GM10248 (cell line): ENCODE measurements around the gene EIF4ENIF1.
"Not testable (repeated sequence)": the region's sequence is repeated elsewhere in the genome, so short reads cannot be mapped to it uniquely, and the experiment has no call there.

Experiments
- CTCF ChIA-PET: fragments of 300-600 bp; sonication (Branson Sonifier 250); formaldehyde crosslinking; extraction: SDS; loops from one replicate; lab custom pipeline; 2021; ENCODE audit warnings: antibody characterized with exemption; lab: Yijun Ruan, JAX
- POLR2A ChIA-PET: fragments of 350-650 bp; sonication (Branson Sonifier 250); formaldehyde crosslinking; extraction: SDS; loops from one replicate; lab custom pipeline; 2020; ENCODE audit warnings: antibody characterized with exemption; lab: Yijun Ruan, JAX
- DNase-seq: peaks from one replicate; pipeline ENCODE4 v3.0.0; 2012; ENCODE audit errors: extremely low spot score
- TF ChIP-seq, protein P1 (sequence below): IDR thresholded peaks from 2 replicates; pipeline ENCODE4 v1.5.1; 2012; ENCODE audit warnings: mild to moderate bottlenecking, low read depth; ENCODE audit errors: extremely low read depth, missing control alignments, control extremely low read depth

Gene EIF4ENIF1

DNA sequence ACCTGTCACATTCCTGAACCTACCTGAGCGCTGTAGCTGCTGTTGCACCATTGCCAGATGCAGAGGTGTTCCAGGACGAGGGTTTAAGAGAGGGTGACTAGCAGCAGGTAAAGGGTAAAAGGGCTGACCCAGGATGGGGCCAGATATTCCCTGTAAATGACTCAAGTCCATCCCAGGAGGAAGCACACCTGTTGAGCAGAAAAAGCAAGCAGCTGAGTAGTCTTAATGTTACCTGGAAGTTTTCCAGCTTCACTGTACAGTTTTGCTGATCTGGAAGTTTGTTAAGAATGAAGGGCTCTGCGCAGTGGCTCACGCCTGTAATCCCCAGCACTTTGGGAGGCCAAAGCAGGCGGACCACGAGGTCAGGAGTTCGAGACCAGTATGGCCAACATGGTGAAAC is 49.0 kb downstream of the EIF4ENIF1 start:
- DNase-seq = no peak
- CTCF ChIA-PET = no interaction called here
- POLR2A ChIA-PET = no interaction called here
- TF ChIP-seq, protein P1, sequence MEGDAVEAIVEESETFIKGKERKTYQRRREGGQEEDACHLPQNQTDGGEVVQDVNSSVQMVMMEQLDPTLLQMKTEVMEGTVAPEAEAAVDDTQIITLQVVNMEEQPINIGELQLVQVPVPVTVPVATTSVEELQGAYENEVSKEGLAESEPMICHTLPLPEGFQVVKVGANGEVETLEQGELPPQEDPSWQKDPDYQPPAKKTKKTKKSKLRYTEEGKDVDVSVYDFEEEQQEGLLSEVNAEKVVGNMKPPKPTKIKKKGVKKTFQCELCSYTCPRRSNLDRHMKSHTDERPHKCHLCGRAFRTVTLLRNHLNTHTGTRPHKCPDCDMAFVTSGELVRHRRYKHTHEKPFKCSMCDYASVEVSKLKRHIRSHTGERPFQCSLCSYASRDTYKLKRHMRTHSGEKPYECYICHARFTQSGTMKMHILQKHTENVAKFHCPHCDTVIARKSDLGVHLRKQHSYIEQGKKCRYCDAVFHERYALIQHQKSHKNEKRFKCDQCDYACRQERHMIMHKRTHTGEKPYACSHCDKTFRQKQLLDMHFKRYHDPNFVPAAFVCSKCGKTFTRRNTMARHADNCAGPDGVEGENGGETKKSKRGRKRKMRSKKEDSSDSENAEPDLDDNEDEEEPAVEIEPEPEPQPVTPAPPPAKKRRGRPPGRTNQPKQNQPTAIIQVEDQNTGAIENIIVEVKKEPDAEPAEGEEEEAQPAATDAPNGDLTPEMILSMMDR = no peak

DNA sequence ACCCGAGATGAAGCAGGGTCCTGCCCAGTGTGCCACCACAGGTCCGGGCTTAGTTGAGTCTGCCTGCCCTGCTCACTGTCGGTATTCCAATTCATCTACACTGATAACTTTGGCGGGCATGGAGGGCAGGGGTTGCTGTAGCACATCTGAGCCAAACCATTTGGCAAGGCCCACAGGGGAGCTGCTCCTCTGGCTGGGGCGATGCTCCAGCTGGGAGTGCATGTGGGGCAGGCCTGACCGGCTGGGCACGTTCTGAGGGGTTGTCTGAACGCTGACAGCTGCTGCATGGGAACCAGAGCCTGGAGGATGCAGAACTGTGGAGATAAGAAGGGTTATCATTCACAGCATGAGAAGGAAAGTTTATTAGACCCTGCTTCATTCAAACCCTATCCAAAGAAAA is 49.8 kb downstream of the EIF4ENIF1 start:
- TF ChIP-seq, protein P1 = no peak
- no peak for DNase-seq
- CTCF ChIA-PET = interaction anchor here (1.6 to 4.0 kb wide), 3 partner anchors 8 to 12 kb away, joined by 3 to 29 read pairs (median 16); no protein-coding TSS in a partner anchor
- POLR2A ChIA-PET = interaction anchor here (0.6 kb wide), 1 partner anchor 31 kb away, joined by 5 read pairs; no protein-coding TSS in a partner anchor

DNA sequence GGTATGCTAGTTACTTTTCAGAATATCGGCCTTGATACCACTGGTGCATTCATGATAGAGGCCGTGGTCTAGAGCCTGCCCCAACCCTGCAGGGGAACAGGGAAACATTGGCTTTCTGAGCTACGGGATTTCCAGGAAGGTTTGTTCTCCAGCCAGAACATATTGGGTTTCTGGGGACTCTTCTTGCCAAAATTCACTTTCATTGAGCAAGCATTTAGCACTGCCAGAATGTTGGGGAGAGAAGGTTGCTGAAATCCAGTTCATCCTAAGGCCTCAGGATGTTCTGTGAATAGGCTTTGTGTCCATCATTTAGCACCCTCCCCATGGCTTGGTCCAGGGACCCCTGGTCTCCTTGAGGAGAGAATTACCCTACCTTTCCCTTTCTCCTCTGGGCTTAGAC is 53.5 kb downstream of the EIF4ENIF1 start:
- ChIA-PET POLR2A (no interaction called here), CTCF (interaction anchor here (1.3 to 1.6 kb wide), 2 partner anchors 9 to 15 kb away, joined by 3 to 5 read pairs; no protein-coding TSS in a partner anchor)
- DNase-seq = no peak
- TF ChIP-seq, protein P1 = no peak

DNA sequence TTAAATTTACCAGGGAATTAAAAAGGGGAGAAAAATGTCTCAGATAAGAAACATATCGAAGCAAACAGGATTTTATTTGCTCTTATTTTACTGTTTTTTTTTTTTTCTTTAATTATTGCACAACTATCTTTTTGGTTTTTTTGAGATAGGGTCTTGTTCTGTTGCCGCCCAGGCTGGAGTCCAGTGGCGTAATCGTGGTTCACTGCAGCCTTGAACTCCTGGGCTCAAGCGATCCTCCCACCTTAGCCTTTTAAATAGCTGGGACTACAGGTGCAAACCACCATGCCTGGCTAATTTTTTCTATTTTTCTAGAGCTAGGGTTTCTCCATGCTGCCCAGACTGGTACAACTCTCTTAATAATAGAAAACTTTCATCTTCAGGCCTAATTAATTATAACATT is 57.7 kb downstream of the EIF4ENIF1 start:
- ChIA-PET CTCF (interaction anchor here (1.0 to 1.3 kb wide), 2 partner anchors 14 to 20 kb away, joined by 3 read pairs; no protein-coding TSS in a partner anchor), POLR2A (no interaction called here)
- DNase-seq = no peak
- TF ChIP-seq, protein P1 = no peak

DNA sequence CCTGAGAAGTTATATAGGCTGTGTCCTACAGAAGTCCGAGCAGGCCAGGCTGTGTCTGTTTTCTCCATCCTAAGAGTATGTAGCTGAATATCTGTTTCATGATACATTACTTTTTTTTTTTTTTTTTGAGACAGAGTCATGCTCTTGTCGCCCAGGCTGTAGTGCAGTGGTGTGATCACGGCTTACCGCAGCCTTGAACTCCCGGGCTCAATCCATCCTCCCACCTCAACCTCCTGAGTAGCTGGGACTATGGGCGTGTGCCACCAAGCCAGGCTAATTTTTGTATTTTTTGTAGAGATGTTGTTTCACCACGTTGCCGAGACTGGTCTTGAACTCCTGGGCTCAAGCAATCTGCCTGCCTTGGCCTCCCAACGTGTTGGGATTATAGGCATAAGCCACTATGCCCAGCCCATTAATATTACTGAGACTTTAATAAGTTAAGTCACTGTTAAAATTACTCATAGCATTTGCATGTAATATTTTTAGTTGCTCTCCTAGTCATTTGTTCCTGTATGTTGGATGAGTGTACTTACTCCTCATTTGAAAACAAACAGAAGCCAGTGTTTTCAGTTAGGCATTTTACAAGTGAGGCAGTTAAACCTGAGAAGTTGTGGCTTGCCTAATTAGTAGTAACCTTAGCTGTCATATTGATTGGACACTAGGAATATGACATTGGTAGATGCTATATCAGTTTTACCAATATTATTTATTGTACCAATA is 64.2 kb downstream of the EIF4ENIF1 start:
- ChIA-PET POLR2A (no interaction called here), CTCF (interaction anchor here (1.0 to 1.3 kb wide), 2 partner anchors 11 to 25 kb away, joined by 3 read pairs; no protein-coding TSS in a partner anchor)
- TF ChIP-seq, protein P1 = no peak
- no peak for DNase-seq

DNA sequence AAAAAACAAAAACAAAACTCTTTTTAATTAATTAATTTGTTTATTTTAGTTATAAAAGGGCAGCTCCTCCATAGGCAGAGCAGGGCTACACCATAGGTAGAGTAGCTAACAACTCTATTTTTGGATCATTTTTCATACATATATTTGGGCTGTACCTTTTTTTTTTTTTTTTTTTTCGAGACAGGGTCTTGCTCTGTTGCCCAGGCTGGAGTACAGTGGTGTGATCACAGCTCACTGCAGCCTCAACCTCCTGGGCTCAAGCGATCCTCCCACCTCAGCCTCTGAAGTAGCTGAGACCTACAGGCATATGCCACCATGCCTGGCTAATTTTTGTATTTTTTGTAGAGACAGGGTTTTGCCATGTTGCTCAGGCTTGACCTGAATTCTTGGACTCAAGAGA is 87.3 kb downstream of the EIF4ENIF1 start:
- POLR2A ChIA-PET = interaction anchor here (0.6 kb wide), 1 partner anchor 248 kb away, joined by 7 read pairs; no protein-coding TSS in a partner anchor
- CTCF ChIA-PET, DNase-seq: not testable (repeated sequence)

DNA sequence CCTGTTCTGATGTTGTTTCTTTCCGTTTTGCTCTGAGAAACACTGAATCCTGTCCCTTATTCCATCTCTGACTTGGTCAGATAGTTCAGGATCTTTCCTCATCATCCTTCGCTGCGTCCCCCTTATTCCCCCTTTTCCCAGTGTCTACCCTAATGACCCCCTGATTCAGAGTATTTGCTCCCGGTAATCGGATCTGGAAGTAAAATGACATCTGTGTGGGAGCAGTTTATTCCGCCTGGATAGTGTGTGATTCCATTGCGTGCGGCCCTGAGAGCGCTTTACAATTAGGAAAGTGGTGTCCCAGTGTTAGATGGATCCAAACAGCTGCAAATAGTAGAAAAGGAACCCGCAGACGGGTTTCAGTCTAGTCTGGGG is 89.6 kb downstream of the EIF4ENIF1 start:
- ChIA-PET CTCF (no interaction called here), POLR2A (interaction anchor here (0.6 kb wide), 1 partner anchor 305 kb away, joined by 3 read pairs; no protein-coding TSS in a partner anchor)
- TF ChIP-seq, protein P1 = no peak
- DNase-seq = no peak
